Esophagus muscularis mucosa (tissue), 4 donors: ENCODE results near the gene NCR2. TPM values are rescaled to one million over a fixed set of nuclear protein-coding genes. Genes with fewer than 3 reads are reported as not detected.
A peak's percentile ranks its signal among the peaks of the same experiment; 100 is the strongest.

Experiments used
- DNase-seq: peaks from one replicate; pipeline ENCODE4 v3.0.0-alpha.2; 2017; ENCODE audit errors: extremely low spot score
- H3K27ac ChIP-seq, 4 donors: fragments of 200-600 bp; sonication (generic); replicated peaks in 1 of 4; 1 replicate in 3 of 4; 2 replicates in 1 of 4; pipeline ENCODE4 v1.5.1; 2016 to 2019; ENCODE audit warnings: mild to moderate bottlenecking in 1 of 4
- H3K27me3 ChIP-seq, 4 donors: fragments of 200-600 bp; sonication (generic); one replicate each; pipeline versions ENCODE4 v1.5.1 to v1.6.0; 2016 to 2019
- H3K36me3 ChIP-seq, 4 donors: fragments of 200-600 bp; sonication (generic); one replicate each; pipeline ENCODE4 v1.5.1; 2016 to 2019
- H3K4me1 ChIP-seq, 4 donors: fragments of 200-600 bp; sonication (generic); one replicate each; pipeline ENCODE4 v1.5.1; 2016 to 2019
- H3K4me3 ChIP-seq, 4 donors: fragments of 200-600 bp; sonication (generic); 1 replicate in 2 of 4; 2 replicates in 2 of 4; pipeline ENCODE4 v1.5.1; 2016 to 2019; ENCODE audit warnings: mild to moderate bottlenecking in 4 of 4, moderate library complexity in 1 of 4
- H3K9me3 ChIP-seq, 4 donors: fragments of 200-600 bp; sonication (generic); 1 replicate in 3 of 4; 2 replicates in 1 of 4; pipeline ENCODE4 v1.5.1; 2016 to 2019
- CTCF ChIP-seq, 3 experiments: fragments of 200-600 bp in 2 of 3; fragments of 450-650 bp in 1 of 3; sonication (generic) in 2 of 3; IDR thresholded peaks; one replicate each; pipeline ENCODE4 v1.5.1; 2017 to 2019; ENCODE audit warnings: antibody characterized with exemption in 3 of 3, mild to moderate bottlenecking in 2 of 3, moderate library complexity in 1 of 3
- EP300 ChIP-seq: sonication (generic); formaldehyde crosslinking; IDR thresholded peaks from one replicate; pipeline ENCODE4 v1.6.1; 2017; ENCODE audit warnings: antibody characterized with exemption
- POLR2A ChIP-seq: fragments of 450-650 bp; IDR thresholded peaks from one replicate; pipeline ENCODE4 v1.6.1; 2017; ENCODE audit warnings: antibody characterized with exemption, moderate library complexity, mild to moderate bottlenecking, low read depth
- POLR2AphosphoS5 ChIP-seq, 2 donors: sonication (generic); formaldehyde crosslinking; IDR thresholded peaks; one replicate each; pipeline ENCODE4 v1.6.1; 2017; ENCODE audit warnings: antibody characterized with exemption in 2 of 2
- WGBS: methylation state at CpG from one replicate; pipeline ENCODE4 v1.1.5; 2018; 5-methylcytosine and 5-hydroxymethylcytosine counted together
- intact Hi-C: fragments of 100-400 bp; cut with DNase I; formaldehyde crosslinking; loops from one replicate; pipeline ENCODE4 v1.15.1; 2023
- total RNA-seq, 4 donors: library from RNA; depleted of rRNA; stranded (reverse); fragments of >200 nt; gene quantifications; one replicate each; pipeline versions ENCODE4 v1.1.0 to v1.2.1, GENCODE V29; 2016

The NCR2 gene
- total RNA-seq, 4 donors from 2014 or later, result not detected

- Histone ChIP-seq H3K36me3 (no peaks in the 10 kb centered on the region), H3K27ac (no peak overlapping the region), H3K9me3 (peaks cover 0 to 11% (median 2%) of the 10 kb centered on the region in 4 donors), H3K27me3 (peaks cover 0 to 65% (median 0%) of the 10 kb centered on the region in 4 donors), H3K4me1 (no peaks in the 10 kb centered on the region), H3K4me3 (no peak overlapping the region)
- peak; percentile 89 for DNase-seq
- TF ChIP-seq EP300, result no peak
- no peak for TF ChIP-seq POLR2A
- no peak for TF ChIP-seq CTCF (IDR thresholded peaks at IDR 0.05)
- no peak for TF ChIP-seq POLR2AphosphoS5 (IDR thresholded peaks at IDR 0.05)
- 36% methylated on average over 2 of the region's 3 CpGs for WGBS
- intact Hi-C loops, result no loop called here
Measured at GRCh38 chr6:41344876-41345275, 9.5 kb downstream of the NCR2 start.

GRCh38 chr6:41345901-41346300 lies 10.5 kb downstream of the NCR2 start:
- 89% methylated on average over 8 of the region's 8 CpGs for WGBS
- Histone ChIP-seq H3K9me3 (peaks cover 0 to 11% (median 2%) of the 10 kb centered on the region in 4 donors), H3K27ac (no peak overlapping the region)

GRCh38 chr6:41346441-41346840 lies 11.0 kb downstream of the NCR2 start:
- no peak overlapping the region for H3K27ac ChIP-seq
- no peak for TF ChIP-seq POLR2AphosphoS5 (IDR thresholded peaks at IDR 0.05)
- no peak for TF ChIP-seq EP300
- no peak for TF ChIP-seq CTCF (IDR thresholded peaks at IDR 0.05)
- no peak for TF ChIP-seq POLR2A
- intact Hi-C loops, result no loop called here
- WGBS, result 58% methylated on average over 4 of the region's 4 CpGs
- no peak for DNase-seq
- peaks cover 0 to 11% (median 2%) of the 10 kb centered on the region in 4 donors for H3K9me3 ChIP-seq
- H3K27me3 ChIP-seq, result peaks cover 0 to 80% (median 0%) of the 10 kb centered on the region in 4 donors
- H3K4me1 ChIP-seq, result no peaks in the 10 kb centered on the region
- H3K36me3 ChIP-seq, result no peaks in the 10 kb centered on the region
- H3K4me3 ChIP-seq, result no peak overlapping the region

More at GRCh38 chr6:41345901-41346300, 10.5 kb downstream of the NCR2 start:
- no peak for DNase-seq
- H3K27me3 ChIP-seq, result peaks cover 0 to 75% (median 0%) of the 10 kb centered on the region in 4 donors
- H3K36me3 ChIP-seq, result no peaks in the 10 kb centered on the region
- no peaks in the 10 kb centered on the region for H3K4me1 ChIP-seq
- TF ChIP-seq CTCF (IDR thresholded peaks at IDR 0.05) (no peak), POLR2A (no peak), EP300 (no peak), POLR2AphosphoS5 (IDR thresholded peaks at IDR 0.05) (no peak)
- no peak overlapping the region for H3K4me3 ChIP-seq
- intact Hi-C loops, result no loop called here

GRCh38 chr6:41347378-41348050 lies 12.1 kb downstream of the NCR2 start:
- 78% methylated on average over 9 of the region's 9 CpGs for WGBS
- Histone ChIP-seq H3K27me3 (peaks cover 0 to 79% (median 0%) of the 10 kb centered on the region in 4 donors), H3K27ac (no peak overlapping the region), H3K4me1 (no peaks in the 10 kb centered on the region), H3K4me3 (no peak overlapping the region), H3K9me3 (peaks cover 0 to 11% (median 2%) of the 10 kb centered on the region in 4 donors), H3K36me3 (no peaks in the 10 kb centered on the region)
- TF ChIP-seq POLR2A (no peak), EP300 (no peak), CTCF (IDR thresholded peaks at IDR 0.05) (no peak), POLR2AphosphoS5 (IDR thresholded peaks at IDR 0.05) (no peak)
- intact Hi-C loops, result no loop called here
- peak; percentile 53 for DNase-seq
